ENCODE data around the gene DIS3L2. TPM values are rescaled to one million over a fixed set of nuclear protein-coding genes. Genes with fewer than 3 reads are reported as not detected.

Gene DIS3L2
- total and polyA plus RNA-seq, 2 experiments from 2014 or later: 15.2 to 25.3 TPM

DNA sequence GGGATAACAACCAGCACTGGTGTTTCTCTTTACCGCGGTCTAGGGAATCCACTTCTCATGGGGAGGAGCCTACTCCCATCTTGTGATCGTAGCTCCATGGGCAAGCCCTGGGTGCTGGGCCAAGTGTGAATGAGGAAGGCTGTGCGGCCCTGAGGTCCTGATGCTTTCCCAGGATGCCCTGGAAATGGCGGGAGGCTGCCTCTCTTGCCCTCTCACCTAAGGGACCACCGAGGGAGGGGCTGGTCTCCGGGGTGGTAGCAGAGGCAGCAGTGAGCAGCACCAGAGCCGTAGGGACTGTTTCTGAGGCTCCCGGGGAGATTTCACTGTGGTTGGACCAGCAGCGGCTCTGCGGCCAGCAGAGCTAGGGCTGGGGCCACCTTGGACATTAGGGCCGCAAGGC, 19.8 kb upstream of the DIS3L2 start:
- no peak; the same call in 2 of the 3 replicates for ATAC-seq
- Mint-ChIP-seq H3K4me1 (no peaks in the 10 kb centered on the region), H3K9me3 (no peaks in the 10 kb centered on the region), H3K36me3 (ENCODE audit: low read depth) (no peaks in the 10 kb centered on the region), H3K27me3 (ENCODE audit: insufficient read depth, low read depth, poor library complexity) (peaks cover 10% of the 10 kb centered on the region), H3K4me3 (no peak overlapping the region), H3K27ac (no peak overlapping the region)
- Histone ChIP-seq H4K20me1 (replicated peaks; ENCODE audit: insufficient read depth) (no peaks in the 10 kb centered on the region), H3K79me2 (replicated peaks; ENCODE audit: insufficient read depth) (no peaks in the 10 kb centered on the region), H3K36me3 (ENCODE audit: insufficient read depth) (no peaks in the 10 kb centered on the region), H3K9me2 (ENCODE audit: insufficient read depth) (peaks cover 4% of the 10 kb centered on the region; the same call in 1 of the 2 replicates), H3K27ac (ENCODE audit: low read depth) (no peak overlapping the region), H2AFZ (peak overlapping the region; percentile 72; the same call in 1 of the 2 replicates), H3F3A (replicated peaks; ENCODE audit: low read depth) (no peaks in the 10 kb centered on the region), H3K4me3 (no peak overlapping the region), H3K27me3 (ENCODE audit: insufficient read depth) (no peaks in the 10 kb centered on the region), H3K4me2 (no peak overlapping the region), H3K4me1 (ENCODE audit: insufficient read depth) (no peaks in the 10 kb centered on the region)
- no peak for DNase-seq (ENCODE audit: low spot score)
- no peak for TF ChIP-seq ZNF114 (CRISPR knock-in tag; IDR thresholded peaks at IDR 0.05)
- TF ChIP-seq, protein P1, sequence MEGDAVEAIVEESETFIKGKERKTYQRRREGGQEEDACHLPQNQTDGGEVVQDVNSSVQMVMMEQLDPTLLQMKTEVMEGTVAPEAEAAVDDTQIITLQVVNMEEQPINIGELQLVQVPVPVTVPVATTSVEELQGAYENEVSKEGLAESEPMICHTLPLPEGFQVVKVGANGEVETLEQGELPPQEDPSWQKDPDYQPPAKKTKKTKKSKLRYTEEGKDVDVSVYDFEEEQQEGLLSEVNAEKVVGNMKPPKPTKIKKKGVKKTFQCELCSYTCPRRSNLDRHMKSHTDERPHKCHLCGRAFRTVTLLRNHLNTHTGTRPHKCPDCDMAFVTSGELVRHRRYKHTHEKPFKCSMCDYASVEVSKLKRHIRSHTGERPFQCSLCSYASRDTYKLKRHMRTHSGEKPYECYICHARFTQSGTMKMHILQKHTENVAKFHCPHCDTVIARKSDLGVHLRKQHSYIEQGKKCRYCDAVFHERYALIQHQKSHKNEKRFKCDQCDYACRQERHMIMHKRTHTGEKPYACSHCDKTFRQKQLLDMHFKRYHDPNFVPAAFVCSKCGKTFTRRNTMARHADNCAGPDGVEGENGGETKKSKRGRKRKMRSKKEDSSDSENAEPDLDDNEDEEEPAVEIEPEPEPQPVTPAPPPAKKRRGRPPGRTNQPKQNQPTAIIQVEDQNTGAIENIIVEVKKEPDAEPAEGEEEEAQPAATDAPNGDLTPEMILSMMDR (conservative IDR thresholded peaks at IDR 0.05; ENCODE audit: low read depth in 2 of 2): no peak
- no peak for TF ChIP-seq EZH2 (IDR thresholded peaks at IDR 0.05; ENCODE audit: low read depth, unreplicated experiment)
- no peak for TF ChIP-seq CREB1 (CRISPR knock-in tag; IDR thresholded peaks at IDR 0.05; ENCODE audit: low read depth)
- no peak for TF ChIP-seq STAT1 (IDR thresholded peaks at IDR 0.05; ENCODE audit: unreplicated experiment)
- no peak for TF ChIP-seq ZNF331 (CRISPR knock-in tag; IDR thresholded peaks at IDR 0.05; ENCODE audit: low read depth)
- TF ChIP-seq JUNB (IDR thresholded peaks at IDR 0.05; ENCODE audit: unreplicated experiment): no peak
- TF ChIP-seq NANOG (IDR thresholded peaks at IDR 0.05; ENCODE audit: borderline replicate concordance): no peak
- TF ChIP-seq, protein P2, sequence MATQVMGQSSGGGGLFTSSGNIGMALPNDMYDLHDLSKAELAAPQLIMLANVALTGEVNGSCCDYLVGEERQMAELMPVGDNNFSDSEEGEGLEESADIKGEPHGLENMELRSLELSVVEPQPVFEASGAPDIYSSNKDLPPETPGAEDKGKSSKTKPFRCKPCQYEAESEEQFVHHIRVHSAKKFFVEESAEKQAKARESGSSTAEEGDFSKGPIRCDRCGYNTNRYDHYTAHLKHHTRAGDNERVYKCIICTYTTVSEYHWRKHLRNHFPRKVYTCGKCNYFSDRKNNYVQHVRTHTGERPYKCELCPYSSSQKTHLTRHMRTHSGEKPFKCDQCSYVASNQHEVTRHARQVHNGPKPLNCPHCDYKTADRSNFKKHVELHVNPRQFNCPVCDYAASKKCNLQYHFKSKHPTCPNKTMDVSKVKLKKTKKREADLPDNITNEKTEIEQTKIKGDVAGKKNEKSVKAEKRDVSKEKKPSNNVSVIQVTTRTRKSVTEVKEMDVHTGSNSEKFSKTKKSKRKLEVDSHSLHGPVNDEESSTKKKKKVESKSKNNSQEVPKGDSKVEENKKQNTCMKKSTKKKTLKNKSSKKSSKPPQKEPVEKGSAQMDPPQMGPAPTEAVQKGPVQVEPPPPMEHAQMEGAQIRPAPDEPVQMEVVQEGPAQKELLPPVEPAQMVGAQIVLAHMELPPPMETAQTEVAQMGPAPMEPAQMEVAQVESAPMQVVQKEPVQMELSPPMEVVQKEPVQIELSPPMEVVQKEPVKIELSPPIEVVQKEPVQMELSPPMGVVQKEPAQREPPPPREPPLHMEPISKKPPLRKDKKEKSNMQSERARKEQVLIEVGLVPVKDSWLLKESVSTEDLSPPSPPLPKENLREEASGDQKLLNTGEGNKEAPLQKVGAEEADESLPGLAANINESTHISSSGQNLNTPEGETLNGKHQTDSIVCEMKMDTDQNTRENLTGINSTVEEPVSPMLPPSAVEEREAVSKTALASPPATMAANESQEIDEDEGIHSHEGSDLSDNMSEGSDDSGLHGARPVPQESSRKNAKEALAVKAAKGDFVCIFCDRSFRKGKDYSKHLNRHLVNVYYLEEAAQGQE (IDR thresholded peaks at IDR 0.05; ENCODE audit: unreplicated experiment): no peak
- TF ChIP-seq, protein P3, sequence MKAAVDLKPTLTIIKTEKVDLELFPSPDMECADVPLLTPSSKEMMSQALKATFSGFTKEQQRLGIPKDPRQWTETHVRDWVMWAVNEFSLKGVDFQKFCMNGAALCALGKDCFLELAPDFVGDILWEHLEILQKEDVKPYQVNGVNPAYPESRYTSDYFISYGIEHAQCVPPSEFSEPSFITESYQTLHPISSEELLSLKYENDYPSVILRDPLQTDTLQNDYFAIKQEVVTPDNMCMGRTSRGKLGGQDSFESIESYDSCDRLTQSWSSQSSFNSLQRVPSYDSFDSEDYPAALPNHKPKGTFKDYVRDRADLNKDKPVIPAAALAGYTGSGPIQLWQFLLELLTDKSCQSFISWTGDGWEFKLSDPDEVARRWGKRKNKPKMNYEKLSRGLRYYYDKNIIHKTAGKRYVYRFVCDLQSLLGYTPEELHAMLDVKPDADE (IDR thresholded peaks at IDR 0.05): no peak
- TF ChIP-seq POLR2AphosphoS5 (IDR thresholded peaks at IDR 0.05; ENCODE audit: low read depth): no peak
- no peak for TF ChIP-seq EZH2phosphoT487 (IDR thresholded peaks at IDR 0.05; ENCODE audit: unreplicated experiment)
- TF ChIP-seq, protein P4, sequence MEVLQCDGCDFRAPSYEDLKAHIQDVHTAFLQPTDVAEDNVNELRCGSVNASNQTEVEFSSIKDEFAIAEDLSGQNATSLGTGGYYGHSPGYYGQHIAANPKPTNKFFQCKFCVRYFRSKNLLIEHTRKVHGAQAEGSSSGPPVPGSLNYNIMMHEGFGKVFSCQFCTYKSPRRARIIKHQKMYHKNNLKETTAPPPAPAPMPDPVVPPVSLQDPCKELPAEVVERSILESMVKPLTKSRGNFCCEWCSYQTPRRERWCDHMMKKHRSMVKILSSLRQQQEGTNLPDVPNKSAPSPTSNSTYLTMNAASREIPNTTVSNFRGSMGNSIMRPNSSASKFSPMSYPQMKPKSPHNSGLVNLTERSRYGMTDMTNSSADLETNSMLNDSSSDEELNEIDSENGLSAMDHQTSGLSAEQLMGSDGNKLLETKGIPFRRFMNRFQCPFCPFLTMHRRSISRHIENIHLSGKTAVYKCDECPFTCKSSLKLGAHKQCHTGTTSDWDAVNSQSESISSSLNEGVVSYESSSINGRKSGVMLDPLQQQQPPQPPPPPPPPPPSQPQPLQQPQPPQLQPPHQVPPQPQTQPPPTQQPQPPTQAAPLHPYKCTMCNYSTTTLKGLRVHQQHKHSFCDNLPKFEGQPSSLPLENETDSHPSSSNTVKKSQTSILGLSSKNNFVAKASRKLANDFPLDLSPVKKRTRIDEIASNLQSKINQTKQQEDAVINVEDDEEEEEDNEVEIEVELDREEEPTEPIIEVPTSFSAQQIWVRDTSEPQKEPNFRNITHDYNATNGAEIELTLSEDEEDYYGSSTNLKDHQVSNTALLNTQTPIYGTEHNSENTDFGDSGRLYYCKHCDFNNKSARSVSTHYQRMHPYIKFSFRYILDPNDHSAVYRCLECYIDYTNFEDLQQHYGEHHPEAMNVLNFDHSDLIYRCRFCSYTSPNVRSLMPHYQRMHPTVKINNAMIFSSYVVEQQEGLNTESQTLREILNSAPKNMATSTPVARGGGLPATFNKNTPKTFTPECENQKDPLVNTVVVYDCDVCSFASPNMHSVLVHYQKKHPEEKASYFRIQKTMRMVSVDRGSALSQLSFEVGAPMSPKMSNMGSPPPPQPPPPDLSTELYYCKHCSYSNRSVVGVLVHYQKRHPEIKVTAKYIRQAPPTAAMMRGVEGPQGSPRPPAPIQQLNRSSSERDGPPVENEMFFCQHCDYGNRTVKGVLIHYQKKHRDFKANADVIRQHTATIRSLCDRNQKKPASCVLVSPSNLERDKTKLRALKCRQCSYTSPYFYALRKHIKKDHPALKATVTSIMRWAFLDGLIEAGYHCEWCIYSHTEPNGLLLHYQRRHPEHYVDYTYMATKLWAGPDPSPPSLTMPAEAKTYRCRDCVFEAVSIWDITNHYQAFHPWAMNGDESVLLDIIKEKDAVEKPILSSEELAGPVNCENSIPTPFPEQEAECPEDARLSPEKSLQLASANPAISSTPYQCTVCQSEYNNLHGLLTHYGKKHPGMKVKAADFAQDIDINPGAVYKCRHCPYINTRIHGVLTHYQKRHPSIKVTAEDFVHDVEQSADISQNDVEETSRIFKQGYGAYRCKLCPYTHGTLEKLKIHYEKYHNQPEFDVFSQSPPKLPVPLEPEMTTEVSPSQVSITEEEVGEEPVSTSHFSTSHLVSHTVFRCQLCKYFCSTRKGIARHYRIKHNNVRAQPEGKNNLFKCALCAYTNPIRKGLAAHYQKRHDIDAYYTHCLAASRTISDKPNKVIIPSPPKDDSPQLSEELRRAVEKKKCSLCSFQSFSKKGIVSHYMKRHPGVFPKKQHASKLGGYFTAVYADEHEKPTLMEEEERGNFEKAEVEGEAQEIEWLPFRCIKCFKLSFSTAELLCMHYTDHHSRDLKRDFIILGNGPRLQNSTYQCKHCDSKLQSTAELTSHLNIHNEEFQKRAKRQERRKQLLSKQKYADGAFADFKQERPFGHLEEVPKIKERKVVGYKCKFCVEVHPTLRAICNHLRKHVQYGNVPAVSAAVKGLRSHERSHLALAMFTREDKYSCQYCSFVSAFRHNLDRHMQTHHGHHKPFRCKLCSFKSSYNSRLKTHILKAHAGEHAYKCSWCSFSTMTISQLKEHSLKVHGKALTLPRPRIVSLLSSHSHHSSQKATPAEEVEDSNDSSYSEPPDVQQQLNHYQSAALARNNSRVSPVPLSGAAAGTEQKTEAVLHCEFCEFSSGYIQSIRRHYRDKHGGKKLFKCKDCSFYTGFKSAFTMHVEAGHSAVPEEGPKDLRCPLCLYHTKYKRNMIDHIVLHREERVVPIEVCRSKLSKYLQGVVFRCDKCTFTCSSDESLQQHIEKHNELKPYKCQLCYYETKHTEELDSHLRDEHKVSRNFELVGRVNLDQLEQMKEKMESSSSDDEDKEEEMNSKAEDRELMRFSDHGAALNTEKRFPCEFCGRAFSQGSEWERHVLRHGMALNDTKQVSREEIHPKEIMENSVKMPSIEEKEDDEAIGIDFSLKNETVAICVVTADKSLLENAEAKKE (CRISPR knock-in tag; IDR thresholded peaks at IDR 0.05): no peak
